Measurements from ENCODE around the gene MED20.

DNA sequence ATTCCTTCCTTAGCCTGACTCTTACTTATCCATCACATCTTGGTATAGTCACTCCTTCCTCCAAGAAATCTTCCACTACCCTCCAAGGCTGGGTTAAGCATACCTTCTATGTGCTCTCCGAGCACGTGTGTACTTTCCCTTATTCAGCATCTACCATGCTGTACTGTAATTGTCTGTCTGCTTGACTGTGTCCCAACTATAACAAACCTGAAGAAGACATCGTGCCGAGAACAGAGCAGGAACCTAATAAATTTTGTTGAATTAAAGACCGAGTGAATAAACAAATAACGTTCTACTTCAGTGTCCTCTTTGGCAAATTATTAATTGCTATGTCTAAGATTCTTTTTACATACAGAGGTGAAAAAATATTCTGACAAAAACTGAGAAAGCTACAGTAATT is 61.6 kb downstream of the MED20 start:
- TF ChIP-seq, protein P1, sequence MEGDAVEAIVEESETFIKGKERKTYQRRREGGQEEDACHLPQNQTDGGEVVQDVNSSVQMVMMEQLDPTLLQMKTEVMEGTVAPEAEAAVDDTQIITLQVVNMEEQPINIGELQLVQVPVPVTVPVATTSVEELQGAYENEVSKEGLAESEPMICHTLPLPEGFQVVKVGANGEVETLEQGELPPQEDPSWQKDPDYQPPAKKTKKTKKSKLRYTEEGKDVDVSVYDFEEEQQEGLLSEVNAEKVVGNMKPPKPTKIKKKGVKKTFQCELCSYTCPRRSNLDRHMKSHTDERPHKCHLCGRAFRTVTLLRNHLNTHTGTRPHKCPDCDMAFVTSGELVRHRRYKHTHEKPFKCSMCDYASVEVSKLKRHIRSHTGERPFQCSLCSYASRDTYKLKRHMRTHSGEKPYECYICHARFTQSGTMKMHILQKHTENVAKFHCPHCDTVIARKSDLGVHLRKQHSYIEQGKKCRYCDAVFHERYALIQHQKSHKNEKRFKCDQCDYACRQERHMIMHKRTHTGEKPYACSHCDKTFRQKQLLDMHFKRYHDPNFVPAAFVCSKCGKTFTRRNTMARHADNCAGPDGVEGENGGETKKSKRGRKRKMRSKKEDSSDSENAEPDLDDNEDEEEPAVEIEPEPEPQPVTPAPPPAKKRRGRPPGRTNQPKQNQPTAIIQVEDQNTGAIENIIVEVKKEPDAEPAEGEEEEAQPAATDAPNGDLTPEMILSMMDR (conservative IDR thresholded peaks at IDR 0.05) = no peak
- no peak for TF ChIP-seq ZFX (IDR thresholded peaks at IDR 0.05)

Data from C4-2B (cell line).